GM12878 (cell line): Measurements from ENCODE around the gene UNK. TPM values are rescaled to one million over a fixed set of nuclear protein-coding genes. Genes with fewer than 3 reads are reported as not detected.

Experiments used
- ATAC-seq: fragments of 200-7000 bp; cut with Tn5 transposase; 3 replicates; pipeline ENCODE4 v1.9.1; 2020; ENCODE audit warnings: mild to moderate bottlenecking, moderate library complexity
- BruUV-seq: library from RNA; stranded (reverse); fragments of 400-500 nt; replicated peaks from 2 replicates; lab custom pipeline; 2021; lab: Mats Ljungman, UMichigan
- CTCF ChIA-PET: fragments of 300-600 bp; sonication (Branson Sonifier 250); formaldehyde crosslinking; extraction: SDS; loops from one replicate; lab custom pipeline; 2021; ENCODE audit warnings: inconsistent platforms; lab: Yijun Ruan, JAX
- POLR2A ChIA-PET: fragments of 350-600 bp; formaldehyde crosslinking; extraction: SDS; loops from one replicate; lab custom pipeline; 2021; ENCODE audit warnings: inconsistent platforms; lab: Charles Lee
- RAD21 ChIA-PET: fragments of 300-600 bp; sonication (Branson Sonifier 250); formaldehyde crosslinking; loops from one replicate; lab custom pipeline; 2023; ENCODE audit warnings: antibody characterized with exemption; ENCODE audit not compliant: unreplicated experiment; lab: Charles Lee
- SMC1A ChIA-PET: fragments of 300-600 bp; sonication (Branson Sonifier 250); formaldehyde crosslinking; loops from one replicate; lab custom pipeline; 2023; ENCODE audit not compliant: unreplicated experiment, uncharacterized antibody; lab: Charles Lee
- DNase-seq: peaks from one replicate; pipeline ENCODE4 v3.0.0-alpha.2; 2011; ENCODE audit warnings: low read depth, low spot score
- FAIRE-seq: peaks from 3 replicates; lab custom pipeline; 2011; peaks lifted over from hg19 to GRCh38; lab: Jason Lieb, UNC
- H2AFZ ChIP-seq: 2 replicates; pipeline ENCODE4 v1.6.0; 2011; ENCODE audit warnings: low read depth, low read length, control low read depth; ENCODE audit not compliant: control insufficient read depth
- H3K27ac ChIP-seq: 2 replicates; pipeline ENCODE4 v1.5.1; 2011; ENCODE audit warnings: control low read depth; ENCODE audit not compliant: control insufficient read depth, insufficient read depth
- H3K27me3 ChIP-seq, 2 experiments: replicated peaks in 1 of 2; 2 replicates each; pipeline versions ENCODE4 v1.6.0 to v1.6.1; 2011; ENCODE audit warnings: low read length in 1 of 2; ENCODE audit not compliant: control insufficient read depth in 2 of 2, insufficient read depth in 2 of 2
- H3K36me3 ChIP-seq, 2 experiments: 2 replicates each; pipeline ENCODE4 v1.5.1; 2011; ENCODE audit warnings: low read length in 1 of 2; ENCODE audit not compliant: control insufficient read depth in 2 of 2, insufficient read depth in 2 of 2
- H3K4me1 ChIP-seq: 2 replicates; pipeline ENCODE4 v1.6.1; 2011; ENCODE audit warnings: mild to moderate bottlenecking, low read length, moderate library complexity, mixed read lengths; ENCODE audit not compliant: control insufficient read depth, insufficient read depth
- H3K4me2 ChIP-seq: 2 replicates; pipeline ENCODE4 v1.6.0; 2011; ENCODE audit warnings: control low read depth; ENCODE audit not compliant: control insufficient read depth, insufficient read depth
- H3K4me3 ChIP-seq: fragments of 200-600 bp; sonication (generic); 2 replicates; pipeline ENCODE4 v1.5.1; 2016
- H3K79me2 ChIP-seq: 2 replicates; pipeline ENCODE4 v1.6.0; 2011; ENCODE audit warnings: low read length; ENCODE audit not compliant: control insufficient read depth, insufficient read depth
- H3K9ac ChIP-seq: 2 replicates; pipeline ENCODE4 v1.8.0; 2011; ENCODE audit warnings: low read length, control low read depth, mixed read lengths; ENCODE audit not compliant: control insufficient read depth, insufficient read depth
- H3K9me3 ChIP-seq: replicated peaks from 3 replicates; pipeline ENCODE4 v1.5.1; 2011; ENCODE audit warnings: mild to moderate bottlenecking, low read length; ENCODE audit not compliant: control insufficient read depth, insufficient read depth
- H4K20me1 ChIP-seq: 2 replicates; pipeline ENCODE4 v1.6.0; 2011; ENCODE audit not compliant: control insufficient read depth, insufficient read depth
- CREM ChIP-seq: IDR thresholded peaks from 2 replicates; pipeline ENCODE4 v1.6.1; 2014; ENCODE audit warnings: antibody characterized with exemption, low read depth
- ETV6 ChIP-seq, 2 experiments: fragments of 450-650 bp in 1 of 2; IDR thresholded peaks in 1 of 2; conservative IDR thresholded peaks in 1 of 2; 2 replicates each; pipeline ENCODE4 v1.6.1; 2014; ENCODE audit warnings: antibody characterized with exemption in 1 of 2, borderline replicate concordance in 1 of 2, low read depth in 1 of 2, mild to moderate bottlenecking in 1 of 2, moderate library complexity in 1 of 2
- IKZF1 ChIP-seq: fragments of 450-650 bp; conservative IDR thresholded peaks from 2 replicates; pipeline ENCODE4 v1.6.1; 2017; ENCODE audit warnings: antibody characterized with exemption, mild to moderate bottlenecking
- IKZF2 ChIP-seq, 2 experiments: fragments of 450-650 bp; IDR thresholded peaks; 2 replicates each; pipeline ENCODE4 v1.6.1; 2017; ENCODE audit warnings: mild to moderate bottlenecking in 2 of 2, moderate library complexity in 2 of 2
- MTA3 ChIP-seq: IDR thresholded peaks from 2 replicates; pipeline ENCODE4 v1.6.1; 2012; ENCODE audit warnings: low read length, inconsistent platforms, borderline replicate concordance
- PAX8 ChIP-seq: fragments of 450-650 bp; IDR thresholded peaks from 2 replicates; pipeline ENCODE4 v1.6.1; 2017; ENCODE audit warnings: mild to moderate bottlenecking, moderate library complexity
- SP1 ChIP-seq: IDR thresholded peaks from one replicate; pipeline ENCODE4 v1.6.1; 2011; ENCODE audit warnings: low read depth, low read length
- SREBF2 ChIP-seq: IDR thresholded peaks from 2 replicates; pipeline ENCODE4 v1.6.1; 2012; ENCODE audit warnings: mild to moderate bottlenecking, low read length
- STAT1 ChIP-seq: fragments of 450-650 bp; conservative IDR thresholded peaks from 2 replicates; pipeline ENCODE4 v1.6.1; 2014; ENCODE audit warnings: antibody characterized with exemption, mild to moderate bottlenecking
- YBX1 ChIP-seq: fragments of 450-650 bp; IDR thresholded peaks from 2 replicates; pipeline ENCODE4 v1.6.1; 2016; ENCODE audit warnings: antibody characterized with exemption
- WGBS: methylation state at CpG from one replicate; pipeline ENCODE4 v1.1.6; 2016; ENCODE audit warnings: low lambda C conversion rate; ENCODE audit not compliant: insufficient replicate concordance, insufficient coverage; ENCODE audit errors: missing lambda C conversion rate; 5-methylcytosine and 5-hydroxymethylcytosine counted together
- in situ Hi-C: fragments of 300-500 bp; cut with MboI; formaldehyde crosslinking; loops from 9 replicates; pipeline ENCODE4 v1.14.3; 2018; ENCODE audit warnings: mixed read lengths
- intact Hi-C: fragments of 100-400 bp; cut with micrococcal nuclease; formaldehyde crosslinking; loops from one replicate; pipeline ENCODE4 v1.14.2; 2022; ENCODE audit not compliant: unreplicated experiment
- polyA plus RNA-seq, 11 experiments: library from polyadenylated mRNA; depleted of rRNA in 4 of 11; unstranded in 6 of 11; stranded (reverse) in 5 of 11; fragments of >200 nt; fragmentation: Nextera tagmentation in 4 of 11; fragmentation: Illumina TruSeq in 1 of 11; extraction: Ambion mirVana in 4 of 11; extraction: Trizol in 1 of 11; gene quantifications; 1 replicate in 1 of 11; 2 replicates in 10 of 11; pipeline versions ENCODE4 v1.2.1 to v1.2.3, GENCODE V29; 2011 to 2016; ENCODE audit warnings: inconsistent platforms in 2 of 11, missing spikeins in 2 of 11, low read depth in 1 of 11
- total RNA-seq, 4 experiments: library from RNA; depleted of rRNA in 3 of 4; stranded (reverse); fragments of >200 nt in 3 of 4; fragmentation: Illumina TruSeq in 1 of 4; extraction: Trizol in 1 of 4; gene quantifications; 2 replicates each; pipeline versions ENCODE4 v1.2.1 to v1.2.3, GENCODE V29; 2013 to 2021
- TF ChIP-seq, protein P1 (sequence below): fragments of 450-650 bp; IDR thresholded peaks from 2 replicates; pipeline ENCODE4 v1.6.1; 2017; ENCODE audit warnings: mild to moderate bottlenecking

Gene UNK
- total and polyA plus RNA-seq, 10 of the 15 experiments (the other 5 are each of a cell fraction or from before 2014, with no cell fraction given), result 8.9 to 34.5 (median 27.3) TPM

GRCh38 chr17:75824666-75825065 is 40.1 kb downstream of the UNK start:
- POLR2A ChIA-PET, result interaction anchor here (0.7 kb wide), 1 partner anchor 20 kb away, joined by 3 read pairs; no protein-coding TSS in a partner anchor
- SMC1A ChIA-PET, result interaction anchor here (1.4 kb wide), 1 partner anchor 48 kb away, joined by 3 read pairs; no protein-coding TSS in a partner anchor
- in situ Hi-C loops, result no loop called here
- H3K4me1 ChIP-seq, result no peaks in the 10 kb centered on the region
- no peak overlapping the region for H2AFZ ChIP-seq
- H3K4me2 ChIP-seq, result no peak overlapping the region
- ATAC-seq, result no peak
- 28% methylated on average over 2 of the region's 2 CpGs for WGBS
- intact Hi-C loops, result no loop called here
- no peaks in the 10 kb centered on the region for H3K9me3 ChIP-seq
- CTCF ChIA-PET, result interaction anchor here (0.7 to 4.7 kb wide), 5 partner anchors 21 to 271 kb away, joined by 3 to 27 read pairs (median 4); no protein-coding TSS in a partner anchor
- H3K9ac ChIP-seq, result no peak overlapping the region
- no peak overlapping the region for H3K27ac ChIP-seq
- FAIRE-seq, result no peak
- no peaks in the 10 kb centered on the region for H4K20me1 ChIP-seq
- peaks cover 10 to 11% of the 10 kb centered on the region in 2 experiments; a peak in 3 of 4 replicates for H3K36me3 ChIP-seq
- no peaks in the 10 kb centered on the region for H3K79me2 ChIP-seq
- no peak for DNase-seq
- RAD21 ChIA-PET, result no interaction called here
- TF ChIP-seq MTA3 (no peak), SP1 (no peak), IKZF2 (IDR thresholded peaks at IDR 0.05) (no peak), YBX1 (no peak), STAT1 (no peak), ETV6 (conservative IDR thresholded peaks at IDR 0.05 in 1 of 2, IDR thresholded peaks at IDR 0.05 in 1 of 2; ENCODE audit: borderline replicate concordance in 1 of 2, low read depth in 1 of 2) (no peak), SREBF2 (no peak), IKZF1 (no peak), CREM (no peak), PAX8 (no peak)
- TF ChIP-seq, protein P1, sequence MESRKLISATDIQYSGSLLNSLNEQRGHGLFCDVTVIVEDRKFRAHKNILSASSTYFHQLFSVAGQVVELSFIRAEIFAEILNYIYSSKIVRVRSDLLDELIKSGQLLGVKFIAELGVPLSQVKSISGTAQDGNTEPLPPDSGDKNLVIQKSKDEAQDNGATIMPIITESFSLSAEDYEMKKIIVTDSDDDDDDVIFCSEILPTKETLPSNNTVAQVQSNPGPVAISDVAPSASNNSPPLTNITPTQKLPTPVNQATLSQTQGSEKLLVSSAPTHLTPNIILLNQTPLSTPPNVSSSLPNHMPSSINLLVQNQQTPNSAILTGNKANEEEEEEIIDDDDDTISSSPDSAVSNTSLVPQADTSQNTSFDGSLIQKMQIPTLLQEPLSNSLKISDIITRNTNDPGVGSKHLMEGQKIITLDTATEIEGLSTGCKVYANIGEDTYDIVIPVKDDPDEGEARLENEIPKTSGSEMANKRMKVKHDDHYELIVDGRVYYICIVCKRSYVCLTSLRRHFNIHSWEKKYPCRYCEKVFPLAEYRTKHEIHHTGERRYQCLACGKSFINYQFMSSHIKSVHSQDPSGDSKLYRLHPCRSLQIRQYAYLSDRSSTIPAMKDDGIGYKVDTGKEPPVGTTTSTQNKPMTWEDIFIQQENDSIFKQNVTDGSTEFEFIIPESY, result no peak
- BruUV-seq, result no TSS peak
- H3K4me3 ChIP-seq, result no peak overlapping the region
- no peaks in the 10 kb centered on the region for H3K27me3 ChIP-seq
